ENCODE results near the gene SLC25A45. TPM values are rescaled to one million over a fixed set of nuclear protein-coding genes. Genes with fewer than 3 reads are reported as not detected.
A peak's percentile ranks its signal among the peaks of the same experiment; 100 is the strongest.

Gene SLC25A45
- total and polyA plus RNA-seq, 2 donors (not counting 1 experiment from before 2014, with no cell fraction given), result 0.52 to 1.5 TPM

GRCh38 chr11:65430406-65431217 is 48.2 kb upstream of the SLC25A45 start:
- DNase-seq (ENCODE audit: low read depth in 2 of 2), result peak; percentile 51 to 79
- Histone ChIP-seq H3K9ac (ENCODE audit: insufficient read depth, low read length) (peak overlapping the region; percentile 56), H3K4me1 (ENCODE audit: control insufficient read depth, extremely low read depth, insufficient read depth, low read length) (peaks cover 2% of the 10 kb centered on the region), H4K20me1 (ENCODE audit: control insufficient read depth, extremely low read depth, insufficient read depth, low read length) (peaks cover 28% of the 10 kb centered on the region), H3K79me2 (ENCODE audit: control insufficient read depth, insufficient read depth, low read length) (peaks cover 99% of the 10 kb centered on the region), H3K4me3 (replicated peaks in 1 of 4; ENCODE audit: control extremely low read depth in 1 of 4, insufficient read depth in 1 of 4, low read depth in 3 of 4, low read length in 4 of 4) (peak overlapping the region; percentile 32 to 90 (median 80)), H2AFZ (ENCODE audit: low read length) (no peak overlapping the region), H3K4me2 (ENCODE audit: extremely low read depth, insufficient read depth, low read length) (peak overlapping the region; percentile 76), H3K36me3 (ENCODE audit: control insufficient read depth, insufficient read depth, low read length) (peaks cover 17% of the 10 kb centered on the region), H3K27me3 (ENCODE audit: control insufficient read depth, insufficient read depth, low read length) (no peaks in the 10 kb centered on the region), H3K9me3 (ENCODE audit: control insufficient read depth, insufficient read depth, low read depth, low read length) (no peaks in the 10 kb centered on the region), H3K27ac (ENCODE audit: insufficient read depth, low read length) (peak overlapping the region; percentile 100)
- TF ChIP-seq CTCF (conservative IDR thresholded peaks at IDR 0.05 in 1 of 2, IDR thresholded peaks at IDR 0.05 in 1 of 2; ENCODE audit: low read depth in 1 of 2, low read length in 2 of 2) (no peak), EZH2 (IDR thresholded peaks at IDR 0.05; ENCODE audit: low read length, missing control alignments) (no peak)

GRCh38 chr11:65429724-65430405 is 47.4 kb upstream of the SLC25A45 start:
- Histone ChIP-seq H3K27ac (ENCODE audit: insufficient read depth, low read length) (peak overlapping the region; percentile 100), H3K9ac (ENCODE audit: insufficient read depth, low read length) (peak overlapping the region; percentile 56), H3K36me3 (ENCODE audit: control insufficient read depth, insufficient read depth, low read length) (peaks cover 16% of the 10 kb centered on the region), H4K20me1 (ENCODE audit: control insufficient read depth, extremely low read depth, insufficient read depth, low read length) (peaks cover 30% of the 10 kb centered on the region), H2AFZ (ENCODE audit: low read length) (no peak overlapping the region), H3K4me1 (ENCODE audit: control insufficient read depth, extremely low read depth, insufficient read depth, low read length) (peaks cover 2% of the 10 kb centered on the region), H3K4me2 (ENCODE audit: extremely low read depth, insufficient read depth, low read length) (peak overlapping the region; percentile 76), H3K27me3 (ENCODE audit: control insufficient read depth, insufficient read depth, low read length) (no peaks in the 10 kb centered on the region), H3K9me3 (ENCODE audit: control insufficient read depth, insufficient read depth, low read depth, low read length) (no peaks in the 10 kb centered on the region), H3K79me2 (ENCODE audit: control insufficient read depth, insufficient read depth, low read length) (peaks cover 99% of the 10 kb centered on the region), H3K4me3 (replicated peaks in 1 of 4; ENCODE audit: control extremely low read depth in 1 of 4, insufficient read depth in 1 of 4, low read depth in 3 of 4, low read length in 4 of 4) (peak overlapping the region; percentile 32 to 90 (median 80))
- peak; percentile 79 to 90 for DNase-seq (ENCODE audit: low read depth in 2 of 2)
- TF ChIP-seq EZH2 (IDR thresholded peaks at IDR 0.05; ENCODE audit: low read length, missing control alignments) (no peak), CTCF (conservative IDR thresholded peaks at IDR 0.05 in 1 of 2, IDR thresholded peaks at IDR 0.05 in 1 of 2; ENCODE audit: low read depth in 1 of 2, low read length in 2 of 2) (no peak)

GRCh38 chr11:65429068-65429681 is 46.7 kb upstream of the SLC25A45 start:
- H3K4me2 ChIP-seq (ENCODE audit: extremely low read depth, insufficient read depth, low read length), result peak overlapping the region; percentile 76
- H3K27me3 ChIP-seq (ENCODE audit: control insufficient read depth, insufficient read depth, low read length), result no peaks in the 10 kb centered on the region
- peak overlapping the region; percentile 100 for H3K27ac ChIP-seq (ENCODE audit: insufficient read depth, low read length)
- H3K4me1 ChIP-seq (ENCODE audit: control insufficient read depth, extremely low read depth, insufficient read depth, low read length), result no peaks in the 10 kb centered on the region
- H3K9me3 ChIP-seq (ENCODE audit: control insufficient read depth, insufficient read depth, low read depth, low read length), result no peaks in the 10 kb centered on the region
- H2AFZ ChIP-seq (ENCODE audit: low read length), result no peak overlapping the region
- peak; percentile 67 to 81 for DNase-seq (ENCODE audit: low read depth in 2 of 2)
- peak overlapping the region; percentile 56 for H3K9ac ChIP-seq (ENCODE audit: insufficient read depth, low read length)
- no peak for TF ChIP-seq EZH2 (IDR thresholded peaks at IDR 0.05; ENCODE audit: low read length, missing control alignments)
- TF ChIP-seq CTCF (conservative IDR thresholded peaks at IDR 0.05 in 1 of 2, IDR thresholded peaks at IDR 0.05 in 1 of 2; ENCODE audit: low read depth in 1 of 2, low read length in 2 of 2), result no peak
- H4K20me1 ChIP-seq (ENCODE audit: control insufficient read depth, extremely low read depth, insufficient read depth, low read length), result peaks cover 33% of the 10 kb centered on the region
- peak overlapping the region; percentile 46 to 90 (median 80) for H3K4me3 ChIP-seq (replicated peaks in 1 of 4; ENCODE audit: control extremely low read depth in 1 of 4, insufficient read depth in 1 of 4, low read depth in 3 of 4, low read length in 4 of 4)
- H3K79me2 ChIP-seq (ENCODE audit: control insufficient read depth, insufficient read depth, low read length), result peaks cover 99% of the 10 kb centered on the region
- peaks cover 10% of the 10 kb centered on the region for H3K36me3 ChIP-seq (ENCODE audit: control insufficient read depth, insufficient read depth, low read length)
